Measurements from ENCODE around the gene EPC1. TPM values are rescaled to one million over a fixed set of nuclear protein-coding genes. Genes with fewer than 3 reads are reported as not detected.

The EPC1 gene
- total and polyA plus RNA-seq, 9 of the 15 experiments (the other 6 are each of a cell fraction or from before 2014, with no cell fraction given), result 7.0 to 43.6 (median 16.1) TPM

DNA sequence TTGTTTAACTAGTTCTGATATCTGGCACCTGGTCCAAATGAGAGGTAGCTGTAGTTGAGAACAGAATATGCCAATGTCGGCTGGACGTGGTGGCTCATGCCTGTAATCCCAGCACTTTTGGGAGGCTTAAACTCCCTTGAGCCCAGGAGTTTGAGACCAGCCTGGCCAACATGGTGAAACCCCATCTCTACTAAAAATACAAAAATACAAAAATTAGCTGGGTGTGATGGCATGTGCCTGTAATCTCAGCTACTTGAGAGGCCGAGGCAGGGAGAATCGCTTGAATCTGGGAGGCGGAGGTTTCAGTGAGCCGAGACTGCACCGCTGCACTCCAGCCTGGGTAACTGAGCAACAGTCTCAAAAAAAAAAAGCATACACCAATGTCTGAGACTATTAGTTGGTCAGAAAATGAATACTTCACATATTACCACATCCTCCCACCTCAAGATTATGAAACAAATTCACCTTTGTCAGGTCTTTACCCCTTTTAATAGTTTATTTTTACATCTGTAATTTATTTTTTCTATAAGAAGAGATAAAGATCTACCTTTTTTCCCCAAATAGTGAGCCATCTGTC, 38.8 kb downstream of the EPC1 start:
- FAIRE-seq (no peak), ATAC-seq (no peak), DNase-seq (ENCODE audit: extremely low read depth in 1 of 4, low spot score in 3 of 4) (no peak)
- ChIA-PET POLR2A (interaction anchor here (0.9 kb wide), 1 partner anchor 12 kb away, joined by 4 read pairs; no protein-coding TSS in a partner anchor), CTCF (ENCODE audit: low intra/inter-chr PET ratio) (no interaction called here)
- Histone ChIP-seq H3K4me2 (ENCODE audit: insufficient read depth, low read length) (no peak overlapping the region), H4K20me1 (replicated peaks; ENCODE audit: control insufficient read depth, insufficient read depth, low read length) (no peaks in the 10 kb centered on the region), H3K79me2 (ENCODE audit: control insufficient read depth, insufficient read depth, low read length) (peaks cover 82% of the 10 kb centered on the region), H3K4me3 (no peak overlapping the region), H3K9me3 (replicated peaks; ENCODE audit: control insufficient read depth, insufficient read depth, low read depth, low read length) (no peaks in the 10 kb centered on the region), H2AFZ (ENCODE audit: low read depth, low read length) (no peak overlapping the region), H3K4me1 (replicated peaks in 1 of 2; ENCODE audit: control insufficient read depth in 2 of 2, insufficient read depth in 2 of 2, low read length in 2 of 2) (no peaks in the 10 kb centered on the region), H3K27ac (ENCODE audit: extremely low read depth, low read depth, low read length) (no peak overlapping the region), H3K27me3 (ENCODE audit: control insufficient read depth in 2 of 2, insufficient read depth in 2 of 2, low read length in 2 of 2) (no peaks in the 10 kb centered on the region), H3K36me3 (ENCODE audit: control insufficient read depth, insufficient read depth, low read length) (peaks cover 32% of the 10 kb centered on the region), H3K9me1 (ENCODE audit: control insufficient read depth, insufficient read depth, low read length) (peaks cover 3% of the 10 kb centered on the region), H3K9ac (ENCODE audit: insufficient read depth in 1 of 2, low read depth in 2 of 2, low read length in 2 of 2) (no peak overlapping the region)
- BruUV-seq (replicated peaks), result no TSS peak
- in situ Hi-C loops (cut with MboI) (no loop called here), intact Hi-C loops (cut with micrococcal nuclease) (no loop called here)
- no peak for TF ChIP-seq FOXP1 (CRISPR knock-in tag; IDR thresholded peaks at IDR 0.05)
- no peak for TF ChIP-seq ZNF124 (CRISPR knock-in tag; IDR thresholded peaks at IDR 0.05)
- no peak for TF ChIP-seq EGR1 (conservative IDR thresholded peaks at IDR 0.05)
- no peak for TF ChIP-seq HOXB6 (CRISPR knock-in tag; IDR thresholded peaks at IDR 0.05; ENCODE audit: borderline replicate concordance)
- no peak for TF ChIP-seq ZNF12 (CRISPR knock-in tag; IDR thresholded peaks at IDR 0.05)
- TF ChIP-seq, protein P1, sequence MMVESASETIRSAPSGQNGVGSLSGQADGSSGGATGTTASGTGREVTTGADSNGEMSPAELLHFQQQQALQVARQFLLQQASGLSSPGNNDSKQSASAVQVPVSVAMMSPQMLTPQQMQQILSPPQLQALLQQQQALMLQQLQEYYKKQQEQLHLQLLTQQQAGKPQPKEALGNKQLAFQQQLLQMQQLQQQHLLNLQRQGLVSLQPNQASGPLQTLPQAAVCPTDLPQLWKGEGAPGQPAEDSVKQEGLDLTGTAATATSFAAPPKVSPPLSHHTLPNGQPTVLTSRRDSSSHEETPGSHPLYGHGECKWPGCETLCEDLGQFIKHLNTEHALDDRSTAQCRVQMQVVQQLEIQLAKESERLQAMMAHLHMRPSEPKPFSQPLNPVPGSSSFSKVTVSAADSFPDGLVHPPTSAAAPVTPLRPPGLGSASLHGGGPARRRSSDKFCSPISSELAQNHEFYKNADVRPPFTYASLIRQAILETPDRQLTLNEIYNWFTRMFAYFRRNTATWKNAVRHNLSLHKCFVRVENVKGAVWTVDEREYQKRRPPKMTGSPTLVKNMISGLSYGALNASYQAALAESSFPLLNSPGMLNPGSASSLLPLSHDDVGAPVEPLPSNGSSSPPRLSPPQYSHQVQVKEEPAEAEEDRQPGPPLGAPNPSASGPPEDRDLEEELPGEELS (CRISPR knock-in tag; IDR thresholded peaks at IDR 0.05; ENCODE audit: borderline replicate concordance), result no peak
- no peak for TF ChIP-seq MBD2 (IDR thresholded peaks at IDR 0.05; ENCODE audit: borderline replicate concordance, low read depth)
- no peak for TF ChIP-seq PATZ1 (CRISPR knock-in tag; IDR thresholded peaks at IDR 0.05; ENCODE audit: borderline replicate concordance)
- 86% methylated on average over 7 of the region's 7 CpGs for WGBS (ENCODE audit: insufficient coverage, low coverage, missing lambda C conversion rate)

Data from K562 (cell line).